Amniotic epithelial cell (primary cell): ENCODE data around the gene GFAP.
A peak's percentile ranks its signal among the peaks of the same experiment; 100 is the strongest.
"Not testable (repeated sequence)": the region's sequence is repeated elsewhere in the genome, so short reads cannot be mapped to it uniquely, and the experiment has no call there.

Experiments
- DNase-seq: peaks from one replicate; pipeline ENCODE4 v3.0.0-alpha.2; 2010; ENCODE audit warnings: low read depth

GFAP gene

DNA sequence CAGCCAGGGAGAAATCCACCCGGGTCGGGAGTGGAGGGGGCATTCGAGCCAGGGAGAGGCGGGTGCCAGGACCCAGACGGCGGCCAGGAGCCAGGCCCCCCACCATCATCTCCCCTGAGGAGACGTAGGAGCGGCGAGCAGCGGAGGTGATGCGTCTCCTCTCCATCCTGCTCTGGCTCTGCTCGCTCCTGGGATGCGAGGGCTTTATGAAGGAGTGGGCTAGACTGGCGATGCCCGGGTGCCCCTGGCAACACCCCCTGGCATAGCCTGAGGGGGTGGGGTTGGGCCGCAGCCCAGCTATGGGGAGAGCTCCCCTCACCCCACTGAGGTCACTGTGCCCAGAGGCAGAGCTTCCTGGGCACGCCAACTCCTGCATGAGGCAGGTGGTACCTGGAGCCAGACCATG lies at the start of gene GFAP:
TSS of gene GFAP (minus strand) at position 180 of the 406 bp plus-strand sequence. CDS start at position 166, 14 bp downstream.
- DNase-seq: no peak

DNA sequence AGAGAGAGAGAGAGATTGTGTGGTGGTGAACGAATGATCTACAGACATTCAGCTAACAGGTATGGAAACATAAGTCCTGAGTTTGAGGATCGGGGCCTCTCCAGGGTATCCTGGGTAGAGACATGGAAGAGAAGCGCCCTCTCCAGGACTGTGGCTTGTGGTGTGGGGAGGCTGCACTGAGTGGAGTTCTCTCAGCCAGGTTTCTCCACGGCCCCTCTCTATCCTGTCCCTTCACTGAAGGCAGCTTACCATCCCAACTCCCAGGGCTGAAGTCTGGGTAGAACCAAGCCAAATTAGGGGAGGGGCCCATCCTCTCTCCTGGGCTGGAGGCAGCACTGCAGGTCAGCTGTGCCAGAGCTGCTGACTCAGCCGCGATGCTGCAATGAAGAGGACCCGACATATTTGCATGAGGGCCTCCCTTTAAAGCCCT lies 46.6 kb upstream of the GFAP start:
- DNase-seq: no peak

- no peak for DNase-seq
Measured at GRCh38 chr17:44960691-44961090, 45.4 kb upstream of the GFAP start.

DNA sequence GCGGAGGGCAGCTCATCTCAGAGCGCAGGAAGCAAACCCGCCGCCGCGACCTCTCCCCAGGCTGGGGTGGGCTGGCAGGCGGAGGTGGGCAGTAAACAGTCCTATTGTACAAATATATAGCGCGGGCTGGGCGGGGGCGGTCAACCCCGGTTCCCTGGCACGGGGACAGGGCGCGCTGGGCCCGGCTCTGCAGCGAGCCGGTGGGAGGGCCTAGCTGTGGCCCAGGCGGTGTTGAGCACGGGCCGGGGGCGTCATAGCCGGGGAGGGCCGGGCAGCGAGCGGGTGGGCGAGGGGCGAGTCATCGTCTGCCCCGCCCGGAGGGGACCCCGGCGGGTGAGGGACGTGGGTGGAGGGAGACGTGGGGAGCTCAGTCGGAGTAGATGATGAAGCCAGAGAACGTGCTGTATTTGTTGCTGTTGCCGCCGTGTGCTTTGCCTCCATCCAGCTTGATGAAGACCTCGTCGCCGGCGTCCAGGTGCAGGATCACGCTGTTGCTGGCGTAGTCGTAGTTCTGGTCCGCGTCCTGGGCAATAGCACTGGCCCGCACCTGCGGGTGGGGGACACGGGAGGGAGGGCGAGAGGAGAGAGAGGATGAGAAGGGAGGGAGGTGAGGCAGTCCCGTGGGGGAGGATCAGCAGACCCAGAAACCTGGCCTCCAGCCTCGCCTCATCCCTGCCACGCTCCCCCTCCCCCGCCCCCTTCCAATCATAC lies 44.7 kb upstream of the GFAP start:
- no peak for DNase-seq

GRCh38 chr17:44956998-44957981 lies 42.0 kb upstream of the GFAP start:
- DNase-seq: no peak

DNA sequence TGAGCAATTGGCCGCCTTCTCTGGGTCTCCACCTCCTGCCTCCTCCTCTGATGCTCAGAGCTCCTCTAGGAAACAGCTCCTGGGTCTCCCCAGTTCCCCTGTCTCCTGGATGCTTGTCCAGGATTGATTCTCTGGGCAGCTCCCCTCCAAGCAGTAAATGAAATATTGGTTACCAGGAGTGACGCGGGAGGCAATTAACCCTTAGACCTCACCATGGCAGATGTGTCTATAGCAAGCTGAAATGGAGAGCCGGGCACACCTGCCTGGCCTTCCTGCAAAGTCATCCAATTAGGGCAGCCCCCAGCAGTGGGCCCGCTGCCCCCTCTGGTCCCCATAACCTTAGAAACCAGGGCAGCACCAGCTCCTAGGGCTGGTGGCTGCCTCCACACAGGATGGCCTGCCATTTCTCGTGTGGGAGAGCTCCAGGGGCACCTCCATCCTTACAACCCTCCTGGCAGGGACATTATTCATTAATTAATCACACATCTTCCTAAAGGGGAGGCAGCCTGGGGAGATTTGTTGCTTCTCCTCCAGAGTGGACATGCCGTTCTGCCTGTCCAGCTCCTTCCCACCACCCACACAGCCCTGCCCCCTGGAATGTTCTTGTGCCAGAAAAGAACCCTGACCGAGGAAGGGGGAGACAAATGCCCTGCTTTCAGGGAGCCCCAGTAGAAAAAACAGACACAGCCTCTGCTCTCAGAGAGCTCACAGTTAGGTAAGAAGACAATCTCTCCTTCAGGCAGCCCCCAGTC lies 40.5 kb upstream of the GFAP start:
- peak; percentile 91 for DNase-seq

GRCh38 chr17:44952946-44953475 lies 37.7 kb upstream of the GFAP start:
- no peak for DNase-seq

DNA sequence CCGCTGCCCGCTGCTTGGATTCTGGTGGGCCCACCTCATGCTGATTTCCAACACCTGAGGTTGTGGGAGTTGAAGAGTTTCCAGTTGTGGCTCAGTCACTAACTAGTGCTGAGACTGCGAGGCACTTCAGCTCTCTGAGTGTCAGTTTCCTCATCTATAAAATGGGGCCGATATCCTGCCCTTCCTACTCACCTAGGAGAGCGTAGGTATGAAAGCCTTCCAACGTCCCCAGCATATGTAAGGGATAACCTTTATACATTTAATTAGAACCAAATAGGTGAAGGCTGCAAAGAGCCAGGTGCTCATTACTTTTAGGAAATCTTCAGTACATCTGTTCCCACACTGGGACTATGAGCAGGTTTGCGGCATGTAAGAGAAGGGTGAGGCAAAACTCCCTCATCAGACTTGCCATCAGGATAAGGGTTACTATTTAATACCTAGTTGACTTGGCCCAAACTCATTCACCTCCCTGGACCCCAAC lies 33.1 kb upstream of the GFAP start:
- DNase-seq: no peak

DNA sequence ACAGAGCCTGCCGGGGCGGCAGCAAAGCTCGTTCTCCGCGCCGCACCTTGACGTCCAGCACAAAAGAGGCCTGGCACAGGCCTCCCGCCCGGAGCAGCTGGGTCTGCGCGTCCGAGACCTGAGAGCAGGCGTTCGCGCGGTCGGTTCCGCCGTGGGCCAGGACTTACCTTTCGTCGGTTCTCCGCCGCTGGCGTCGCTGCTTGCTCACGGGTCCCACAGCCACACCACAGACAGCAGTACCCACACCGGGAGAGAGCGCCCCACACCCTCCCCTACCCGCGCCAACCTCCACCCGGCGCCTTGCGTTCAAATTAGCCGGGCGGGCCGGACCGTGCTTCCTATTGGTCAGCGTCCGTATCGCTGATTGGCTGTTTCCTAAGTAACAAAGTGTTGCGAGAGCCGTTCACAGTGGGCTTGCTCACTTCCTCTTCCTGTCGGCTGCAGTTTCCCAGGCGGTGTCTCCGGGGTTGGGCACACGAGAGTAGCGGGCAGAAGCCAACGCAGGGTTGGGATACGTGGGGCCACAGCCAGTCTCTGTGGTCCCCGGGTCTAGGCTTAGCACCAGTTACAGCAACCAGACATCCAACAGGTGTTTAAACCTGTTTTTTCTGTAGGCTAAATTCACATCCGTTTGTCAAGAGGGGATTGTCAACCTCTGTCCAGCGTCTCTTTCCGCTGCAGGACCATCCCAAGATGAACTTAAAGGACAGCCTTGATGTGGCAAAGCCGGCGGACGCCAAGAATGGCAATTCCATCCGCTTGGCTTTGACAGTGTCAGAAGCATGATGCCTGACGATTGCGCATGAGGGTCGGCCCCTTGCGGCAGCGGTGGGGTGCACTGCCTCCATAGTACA lies 32.4 kb upstream of the GFAP start, which contains the start of gene KIF18B:
TSS of gene KIF18B (minus strand) at position 313 of the 854 bp plus-strand sequence. CDS start 11,429 bp downstream, outside the sequence.
- peak; percentile 93 for DNase-seq

DNA sequence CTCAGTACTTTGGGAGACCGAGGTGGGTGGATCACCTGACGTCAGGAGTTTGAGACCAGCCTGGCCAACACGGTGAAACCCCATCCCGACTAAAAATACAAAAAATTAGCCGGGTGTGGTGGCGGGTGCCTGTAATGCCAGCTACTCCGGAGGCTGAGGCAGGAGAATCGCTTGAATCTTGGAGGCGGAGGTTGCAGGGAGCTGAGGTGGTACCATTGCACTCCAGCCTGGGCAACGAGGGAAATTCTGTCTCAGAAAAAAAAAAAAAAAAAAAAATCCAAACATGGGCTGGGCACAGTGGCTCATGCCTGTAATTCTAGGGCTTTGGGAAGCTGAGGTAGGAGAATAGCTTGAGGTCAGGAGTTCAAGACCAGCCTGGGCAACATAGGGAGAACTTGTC lies 30.4 kb upstream of the GFAP start:
- DNase-seq: not testable (repeated sequence)

GRCh38 chr17:44942456-44942855 lies 27.2 kb upstream of the GFAP start:
- no peak for DNase-seq

GRCh38 chr17:44941712-44942331 lies 26.5 kb upstream of the GFAP start:
- no peak for DNase-seq

- DNase-seq: peak; percentile 30
Measured at GRCh38 chr17:44940768-44941167, 25.5 kb upstream of the GFAP start.

DNA sequence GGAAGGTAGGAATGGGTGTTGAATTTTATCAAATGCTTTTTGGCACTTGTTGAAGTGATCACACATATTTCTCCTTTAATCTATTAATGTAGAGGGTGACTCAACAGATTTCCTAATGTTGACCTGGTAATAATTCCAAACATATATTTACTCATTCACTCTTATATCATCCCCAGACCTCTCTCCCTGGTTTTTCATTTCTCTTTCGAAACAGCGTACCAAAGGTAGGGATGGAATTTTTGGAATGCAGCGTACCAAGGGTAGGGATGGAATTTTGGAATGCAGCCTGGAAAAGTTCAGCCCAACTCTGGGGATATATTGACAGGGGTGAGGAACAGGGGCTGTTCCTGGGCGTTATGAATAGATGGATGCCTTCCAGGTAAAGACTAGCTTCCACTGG lies 25.0 kb upstream of the GFAP start:
- peak; percentile 70 for DNase-seq

GRCh38 chr17:44935116-44935515 lies 19.8 kb upstream of the GFAP start:
- DNase-seq: no peak

- DNase-seq: no peak
Measured at GRCh38 chr17:44934745-44935105, 19.4 kb upstream of the GFAP start.

- no peak for DNase-seq
Measured at GRCh38 chr17:44933824-44934744, 18.8 kb upstream of the GFAP start.

DNA sequence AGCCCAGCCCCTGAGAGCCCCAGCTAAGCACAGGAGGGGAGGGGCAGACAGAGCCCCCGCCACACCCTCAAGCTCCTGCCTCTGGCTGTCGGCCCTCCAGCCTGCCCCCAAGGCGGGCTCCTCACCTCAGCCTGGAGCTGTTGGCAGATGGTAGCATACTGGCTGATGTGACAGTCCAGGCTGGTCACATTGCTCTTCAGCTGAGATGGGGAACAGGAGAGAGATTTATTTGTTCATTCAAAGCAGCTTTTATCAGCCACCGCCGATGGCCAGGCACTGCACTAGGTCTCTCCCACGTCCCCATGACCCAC lies 17.4 kb upstream of the GFAP start:
- DNase-seq: no peak

DNA sequence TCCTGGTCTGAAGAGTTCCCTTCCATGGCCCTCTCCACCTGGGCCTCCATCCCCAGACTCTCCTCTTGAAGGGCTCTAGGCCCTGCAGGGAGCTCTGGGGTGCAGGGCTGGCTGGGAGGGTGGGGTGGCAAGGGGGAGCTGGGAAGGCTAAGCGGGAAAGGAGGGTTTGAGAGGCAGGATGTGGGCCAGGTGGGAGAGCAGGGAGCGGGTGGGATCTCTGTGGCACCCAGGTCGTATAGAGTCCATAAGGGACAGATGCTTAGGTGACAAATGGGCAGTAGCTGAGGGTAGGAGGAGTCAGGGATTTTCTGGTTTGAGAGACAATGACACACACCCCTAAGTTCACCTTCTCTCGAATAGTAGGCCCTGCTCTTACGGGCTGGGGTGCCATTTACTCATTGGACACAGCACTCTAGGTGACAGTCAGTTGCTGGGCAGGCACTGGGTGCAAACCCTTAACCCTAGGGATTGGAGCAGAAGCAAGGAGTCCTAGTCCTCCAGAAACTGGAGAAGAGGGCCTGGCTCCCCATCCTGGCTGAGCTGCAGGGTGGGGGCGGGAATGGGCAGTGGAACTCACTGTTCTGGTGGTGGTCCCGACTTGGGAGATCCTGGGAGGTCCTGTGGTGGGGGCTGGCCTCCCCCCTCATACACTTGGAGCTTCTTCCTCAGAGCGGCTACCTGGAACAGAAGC lies 16.9 kb upstream of the GFAP start:
- no peak for DNase-seq
